ENCODE results near the gene SULT1B1.

SULT1B1 gene

GRCh38 chr4:69757464-69757863, 3.0 kb downstream of the SULT1B1 start:
- TF ChIP-seq POLR2A (IDR thresholded peaks at IDR 0.05; ENCODE audit: low read depth, low read length) (no peak), POU2F2 (IDR thresholded peaks at IDR 0.05; ENCODE audit: low read depth, low read length) (no peak), SPI1 (IDR thresholded peaks at IDR 0.05; ENCODE audit: low read depth, low read length) (no peak), POLR2AphosphoS5 (IDR thresholded peaks at IDR 0.05; ENCODE audit: low read depth, low read length) (no peak), PAX5 (IDR thresholded peaks at IDR 0.05; ENCODE audit: insufficient read depth, low read length, severe bottlenecking) (no peak), TAF1 (IDR thresholded peaks at IDR 0.05; ENCODE audit: low read depth, low read length) (no peak)
- DNase-seq (ENCODE audit: insufficient read length, low spot score) (no peak), FAIRE-seq (no peak)

GRCh38 chr4:69754926-69755580, 5.4 kb downstream of the SULT1B1 start:
- no peak for TF ChIP-seq POLR2A (IDR thresholded peaks at IDR 0.05; ENCODE audit: low read depth, low read length)
- no peak for TF ChIP-seq POU2F2 (IDR thresholded peaks at IDR 0.05; ENCODE audit: low read depth, low read length)
- no peak for TF ChIP-seq SPI1 (IDR thresholded peaks at IDR 0.05; ENCODE audit: low read depth, low read length)
- TF ChIP-seq POLR2AphosphoS5 (IDR thresholded peaks at IDR 0.05; ENCODE audit: low read depth, low read length) = no peak
- no peak for TF ChIP-seq PAX5 (IDR thresholded peaks at IDR 0.05; ENCODE audit: insufficient read depth, low read length, severe bottlenecking)
- no peak for TF ChIP-seq TAF1 (IDR thresholded peaks at IDR 0.05; ENCODE audit: low read depth, low read length)
- no peak for FAIRE-seq

GRCh38 chr4:69753686-69754085, 6.7 kb downstream of the SULT1B1 start:
- no peak for DNase-seq (ENCODE audit: insufficient read length, low spot score)
- no peak for FAIRE-seq
- no peak for TF ChIP-seq POLR2A (IDR thresholded peaks at IDR 0.05; ENCODE audit: low read depth, low read length)
- TF ChIP-seq SPI1 (IDR thresholded peaks at IDR 0.05; ENCODE audit: low read depth, low read length) = no peak
- TF ChIP-seq POU2F2 (IDR thresholded peaks at IDR 0.05; ENCODE audit: low read depth, low read length) = no peak
- TF ChIP-seq POLR2AphosphoS5 (IDR thresholded peaks at IDR 0.05; ENCODE audit: low read depth, low read length) = no peak
- no peak for TF ChIP-seq PAX5 (IDR thresholded peaks at IDR 0.05; ENCODE audit: insufficient read depth, low read length, severe bottlenecking)
- TF ChIP-seq TAF1 (IDR thresholded peaks at IDR 0.05; ENCODE audit: low read depth, low read length) = no peak

More at GRCh38 chr4:69754926-69755580, 5.4 kb downstream of the SULT1B1 start:
- no peak for DNase-seq (ENCODE audit: insufficient read length, low spot score)

- no peak for TF ChIP-seq TAF1 (IDR thresholded peaks at IDR 0.05; ENCODE audit: low read depth, low read length)
- no peak for TF ChIP-seq POLR2AphosphoS5 (IDR thresholded peaks at IDR 0.05; ENCODE audit: low read depth, low read length)
- TF ChIP-seq SPI1 (IDR thresholded peaks at IDR 0.05; ENCODE audit: low read depth, low read length) = no peak
- no peak for TF ChIP-seq POLR2A (IDR thresholded peaks at IDR 0.05; ENCODE audit: low read depth, low read length)
- no peak for TF ChIP-seq POU2F2 (IDR thresholded peaks at IDR 0.05; ENCODE audit: low read depth, low read length)
- no peak for TF ChIP-seq PAX5 (IDR thresholded peaks at IDR 0.05; ENCODE audit: insufficient read depth, low read length, severe bottlenecking)
- FAIRE-seq (no peak), DNase-seq (ENCODE audit: insufficient read length, low spot score) (no peak)
These were observed 10.1 kb downstream of the SULT1B1 start for GRCh38 chr4:69750346-69750745.

GRCh38 chr4:69749771-69750170, 10.6 kb downstream of the SULT1B1 start:
- no peak for TF ChIP-seq POU2F2 (IDR thresholded peaks at IDR 0.05; ENCODE audit: low read depth, low read length)
- TF ChIP-seq POLR2A (IDR thresholded peaks at IDR 0.05; ENCODE audit: low read depth, low read length) = no peak
- no peak for TF ChIP-seq POLR2AphosphoS5 (IDR thresholded peaks at IDR 0.05; ENCODE audit: low read depth, low read length)
- TF ChIP-seq PAX5 (IDR thresholded peaks at IDR 0.05; ENCODE audit: insufficient read depth, low read length, severe bottlenecking) = no peak
- no peak for TF ChIP-seq TAF1 (IDR thresholded peaks at IDR 0.05; ENCODE audit: low read depth, low read length)
- TF ChIP-seq SPI1 (IDR thresholded peaks at IDR 0.05; ENCODE audit: low read depth, low read length) = no peak
- DNase-seq (ENCODE audit: insufficient read length, low spot score) = no peak
- FAIRE-seq = no peak

- TF ChIP-seq TAF1 (IDR thresholded peaks at IDR 0.05; ENCODE audit: low read depth, low read length) (no peak), POLR2AphosphoS5 (IDR thresholded peaks at IDR 0.05; ENCODE audit: low read depth, low read length) (no peak), PAX5 (IDR thresholded peaks at IDR 0.05; ENCODE audit: insufficient read depth, low read length, severe bottlenecking) (no peak), POLR2A (IDR thresholded peaks at IDR 0.05; ENCODE audit: low read depth, low read length) (no peak), POU2F2 (IDR thresholded peaks at IDR 0.05; ENCODE audit: low read depth, low read length) (no peak)
- DNase-seq (ENCODE audit: insufficient read length, low spot score) = no peak
- no peak for FAIRE-seq
These were observed 12.2 kb downstream of the SULT1B1 start for GRCh38 chr4:69748173-69748572.

GRCh38 chr4:69744157-69744478, 16.3 kb downstream of the SULT1B1 start:
- no peak for FAIRE-seq
- DNase-seq (ENCODE audit: insufficient read length, low spot score) = no peak
- TF ChIP-seq SPI1 (IDR thresholded peaks at IDR 0.05; ENCODE audit: low read depth, low read length) = no peak
- no peak for TF ChIP-seq PAX5 (IDR thresholded peaks at IDR 0.05; ENCODE audit: insufficient read depth, low read length, severe bottlenecking)
- no peak for TF ChIP-seq POLR2A (IDR thresholded peaks at IDR 0.05; ENCODE audit: low read depth, low read length)
- TF ChIP-seq POU2F2 (IDR thresholded peaks at IDR 0.05; ENCODE audit: low read depth, low read length) = no peak
- TF ChIP-seq POLR2AphosphoS5 (IDR thresholded peaks at IDR 0.05; ENCODE audit: low read depth, low read length) = no peak
- no peak for TF ChIP-seq TAF1 (IDR thresholded peaks at IDR 0.05; ENCODE audit: low read depth, low read length)

GRCh38 chr4:69743476-69744156, 16.8 kb downstream of the SULT1B1 start:
- FAIRE-seq (no peak), DNase-seq (ENCODE audit: insufficient read length, low spot score) (no peak)
- TF ChIP-seq SPI1 (IDR thresholded peaks at IDR 0.05; ENCODE audit: low read depth, low read length) (no peak), TAF1 (IDR thresholded peaks at IDR 0.05; ENCODE audit: low read depth, low read length) (no peak), POLR2A (IDR thresholded peaks at IDR 0.05; ENCODE audit: low read depth, low read length) (no peak), PAX5 (IDR thresholded peaks at IDR 0.05; ENCODE audit: insufficient read depth, low read length, severe bottlenecking) (no peak), POLR2AphosphoS5 (IDR thresholded peaks at IDR 0.05; ENCODE audit: low read depth, low read length) (no peak), POU2F2 (IDR thresholded peaks at IDR 0.05; ENCODE audit: low read depth, low read length) (no peak)

GRCh38 chr4:69742596-69742995, 17.8 kb downstream of the SULT1B1 start:
- DNase-seq (ENCODE audit: insufficient read length, low spot score) (no peak), FAIRE-seq (no peak)
- TF ChIP-seq PAX5 (IDR thresholded peaks at IDR 0.05; ENCODE audit: insufficient read depth, low read length, severe bottlenecking) = no peak
- TF ChIP-seq POLR2A (IDR thresholded peaks at IDR 0.05; ENCODE audit: low read depth, low read length) = no peak
- TF ChIP-seq POLR2AphosphoS5 (IDR thresholded peaks at IDR 0.05; ENCODE audit: low read depth, low read length) = no peak
- TF ChIP-seq TAF1 (IDR thresholded peaks at IDR 0.05; ENCODE audit: low read depth, low read length) = no peak
- TF ChIP-seq POU2F2 (IDR thresholded peaks at IDR 0.05; ENCODE audit: low read depth, low read length) = no peak

Measured in GM12891 (cell line).